ENCODE data around the gene C15orf61. TPM values are rescaled to one million over a fixed set of nuclear protein-coding genes. Genes with fewer than 3 reads are reported as not detected.

C15orf61 gene
- total RNA-seq, 1 experiment from 2014 or later, result 6.5 TPM

- H4K20me1 ChIP-seq (ENCODE audit: insufficient read depth), result no peaks in the 10 kb centered on the region
- H3K27me3 ChIP-seq (ENCODE audit: insufficient read depth, low read depth), result no peaks in the 10 kb centered on the region
- H3K4me1 ChIP-seq (replicated peaks; ENCODE audit: insufficient read depth), result no peaks in the 10 kb centered on the region
- no TSS peak for BruUV-seq (replicated peaks)
- H3F3A ChIP-seq (ENCODE audit: insufficient read depth, low read depth), result no peaks in the 10 kb centered on the region
- H3K9me3 ChIP-seq (ENCODE audit: insufficient read depth, low read depth), result no peaks in the 10 kb centered on the region
- no peaks in the 10 kb centered on the region for H3K9me2 ChIP-seq (ENCODE audit: insufficient read depth)
- DNase-seq, result no peak
- H3K4me3 ChIP-seq, result no peak overlapping the region
- CTCF ChIA-PET, result no interaction called here
- no peak overlapping the region for H3K27ac ChIP-seq
- no peaks in the 10 kb centered on the region for H3K79me2 ChIP-seq (ENCODE audit: low read depth)
- no peak for TF ChIP-seq CTCF (conservative IDR thresholded peaks at IDR 0.05)
- TF ChIP-seq EZH2 (IDR thresholded peaks at IDR 0.05; ENCODE audit: low read depth), result no peak
- H2AFZ ChIP-seq, result no peak overlapping the region
- intact Hi-C loops (cut with micrococcal nuclease; ENCODE audit: unreplicated experiment), result no loop called here
- no peaks in the 10 kb centered on the region for H3K36me3 ChIP-seq (ENCODE audit: low read depth)
- H3K4me2 ChIP-seq, result no peak overlapping the region
- POLR2A ChIA-PET (ENCODE audit: unreplicated experiment), result no interaction called here
Measured at GRCh38 chr15:67556976-67557570, 36.1 kb downstream of the C15orf61 start.

- no peaks in the 10 kb centered on the region for H3K9me2 ChIP-seq (ENCODE audit: insufficient read depth)
Measured at GRCh38 chr15:67558502-67558901, 37.6 kb downstream of the C15orf61 start.

GRCh38 chr15:67559158-67559557, 38.2 kb downstream of the C15orf61 start:
- TF ChIP-seq CTCF (conservative IDR thresholded peaks at IDR 0.05) (no peak), EZH2 (IDR thresholded peaks at IDR 0.05; ENCODE audit: low read depth) (no peak)
- no TSS peak for BruUV-seq (replicated peaks)
- no peak for DNase-seq
- no peak overlapping the region for H3K4me3 ChIP-seq
- ChIA-PET POLR2A (ENCODE audit: unreplicated experiment) (interaction anchor here (0.5 to 0.6 kb wide), 2 partner anchors 103 to 1019 kb away, joined by 3 read pairs; no protein-coding TSS in a partner anchor), CTCF (no interaction called here)
- no peaks in the 10 kb centered on the region for H3K9me2 ChIP-seq (ENCODE audit: insufficient read depth)
- H4K20me1 ChIP-seq (ENCODE audit: insufficient read depth), result no peaks in the 10 kb centered on the region
- H3K4me2 ChIP-seq, result no peak overlapping the region
- no peak overlapping the region for H3K27ac ChIP-seq
- H3K36me3 ChIP-seq (ENCODE audit: low read depth), result no peaks in the 10 kb centered on the region
- H3K4me1 ChIP-seq (replicated peaks; ENCODE audit: insufficient read depth), result no peaks in the 10 kb centered on the region
- no peaks in the 10 kb centered on the region for H3K79me2 ChIP-seq (ENCODE audit: low read depth)
- intact Hi-C loops (cut with micrococcal nuclease; ENCODE audit: unreplicated experiment), result no loop called here
- no peak overlapping the region for H2AFZ ChIP-seq
- H3K27me3 ChIP-seq (ENCODE audit: insufficient read depth, low read depth), result no peaks in the 10 kb centered on the region
- H3F3A ChIP-seq (ENCODE audit: insufficient read depth, low read depth), result no peaks in the 10 kb centered on the region
- H3K9me3 ChIP-seq (ENCODE audit: insufficient read depth, low read depth), result no peaks in the 10 kb centered on the region

More at GRCh38 chr15:67558502-67558901, 37.6 kb downstream of the C15orf61 start:
- Histone ChIP-seq H3K79me2 (ENCODE audit: low read depth) (no peaks in the 10 kb centered on the region), H2AFZ (no peak overlapping the region), H3K27me3 (ENCODE audit: insufficient read depth, low read depth) (no peaks in the 10 kb centered on the region), H3K9me3 (ENCODE audit: insufficient read depth, low read depth) (no peaks in the 10 kb centered on the region), H3K4me2 (no peak overlapping the region), H3F3A (ENCODE audit: insufficient read depth, low read depth) (no peaks in the 10 kb centered on the region), H3K27ac (no peak overlapping the region), H3K4me3 (no peak overlapping the region), H4K20me1 (ENCODE audit: insufficient read depth) (no peaks in the 10 kb centered on the region), H3K36me3 (ENCODE audit: low read depth) (no peaks in the 10 kb centered on the region), H3K4me1 (replicated peaks; ENCODE audit: insufficient read depth) (no peaks in the 10 kb centered on the region)
- intact Hi-C loops (cut with micrococcal nuclease; ENCODE audit: unreplicated experiment), result no loop called here
- POLR2A ChIA-PET (ENCODE audit: unreplicated experiment), result no interaction called here
- no TSS peak for BruUV-seq (replicated peaks)
- CTCF ChIA-PET, result no interaction called here
- no peak for DNase-seq
- TF ChIP-seq EZH2 (IDR thresholded peaks at IDR 0.05; ENCODE audit: low read depth) (no peak), CTCF (conservative IDR thresholded peaks at IDR 0.05) (no peak)
